PC-3 (cell line): ENCODE data around the gene MMP23B. TPM values are rescaled to one million over a fixed set of nuclear protein-coding genes. Genes with fewer than 3 reads are reported as not detected.

Source experiments
- ATAC-seq: fragments of 200-7000 bp; cut with Tn5 transposase; 2 replicates; pipeline ENCODE4 v1.9.1; 2020; ENCODE audit warnings: mild to moderate bottlenecking, moderate library complexity
- BruUV-seq: library from RNA; stranded (reverse); fragments of 400-500 nt; replicated peaks from 2 replicates; lab custom pipeline; 2021; lab: Mats Ljungman, UMichigan
- CTCF ChIA-PET: fragments of 300-600 bp; sonication (Branson Sonifier 250); formaldehyde crosslinking; loops from one replicate; lab custom pipeline; 2022; ENCODE audit warnings: antibody characterized with exemption; lab: Charles Lee
- POLR2A ChIA-PET: fragments of 300-600 bp; sonication (Branson Sonifier 250); formaldehyde crosslinking; loops from one replicate; lab custom pipeline; 2022; ENCODE audit warnings: antibody characterized with exemption; ENCODE audit not compliant: unreplicated experiment; lab: Charles Lee
- DNase-seq: peaks from one replicate; pipeline ENCODE4 v3.0.0-alpha.2; 2015
- H2AFZ ChIP-seq: fragments of 300-600 bp; sonication (generic); 2 replicates; pipeline ENCODE4 v1.6.0; 2016; ENCODE audit warnings: antibody characterized with exemption, low read length
- H3F3A ChIP-seq: fragments of 300-600 bp; sonication (generic); one replicate; pipeline ENCODE4 v1.6.0; 2017; ENCODE audit warnings: antibody characterized with exemption, low read length, control low read depth, mild to moderate bottlenecking; ENCODE audit not compliant: unreplicated experiment
- H3K27ac ChIP-seq: fragments of 300-600 bp; sonication (generic); 2 replicates; pipeline ENCODE4 v1.5.1; 2016; ENCODE audit warnings: mild to moderate bottlenecking, low read length
- H3K27me3 ChIP-seq: fragments of 300-600 bp; sonication (generic); 2 replicates; pipeline ENCODE4 v1.6.1; 2016; ENCODE audit warnings: low read length, mixed read lengths
- H3K36me3 ChIP-seq: fragments of 300-600 bp; sonication (generic); 2 replicates; pipeline ENCODE4 v1.6.1; 2016; ENCODE audit warnings: low read depth, mixed run types, low read length, mixed read lengths
- H3K4me1 ChIP-seq: fragments of 300-600 bp; sonication (generic); 2 replicates; pipeline ENCODE4 v1.5.1; 2016; ENCODE audit warnings: low read length; ENCODE audit not compliant: insufficient read depth
- H3K4me2 ChIP-seq: fragments of 300-600 bp; sonication (generic); 2 replicates; pipeline ENCODE4 v1.6.0; 2016; ENCODE audit warnings: low read length
- H3K4me3 ChIP-seq: fragments of 300-600 bp; sonication (generic); 2 replicates; pipeline ENCODE4 v1.5.1; 2016; ENCODE audit warnings: mild to moderate bottlenecking, low read length, mixed read lengths
- H3K79me2 ChIP-seq: fragments of 300-600 bp; sonication (generic); 2 replicates; pipeline ENCODE4 v1.6.1; 2017; ENCODE audit warnings: low read length, mixed read lengths
- H3K9ac ChIP-seq: fragments of 300-600 bp; sonication (generic); 2 replicates; pipeline ENCODE4 v1.6.0; 2016; ENCODE audit warnings: mild to moderate bottlenecking, low read length
- H3K9me2 ChIP-seq: fragments of 300-600 bp; sonication (generic); replicated peaks from 2 replicates; pipeline ENCODE4 v1.6.1; 2016; ENCODE audit warnings: mixed run types, low read length, mixed read lengths
- H3K9me3 ChIP-seq: fragments of 300-600 bp; sonication (generic); 2 replicates; pipeline ENCODE4 v1.6.1; 2016; ENCODE audit warnings: low read length, mixed read lengths
- H4K20me1 ChIP-seq: fragments of 300-600 bp; sonication (generic); 2 replicates; pipeline ENCODE4 v1.6.1; 2016; ENCODE audit warnings: low read length, mixed read lengths
- CTCF ChIP-seq: fragments of 300-600 bp; sonication (generic); conservative IDR thresholded peaks from 2 replicates; pipeline ENCODE4 v1.5.1; 2017; ENCODE audit warnings: antibody characterized with exemption, low read depth, mild to moderate bottlenecking, low read length
- EZH2phosphoT487 ChIP-seq: fragments of 300-600 bp; sonication (generic); IDR thresholded peaks from 2 replicates; pipeline ENCODE4 v1.6.1; 2018; ENCODE audit warnings: mild to moderate bottlenecking, antibody characterized with exemption, low read length, borderline replicate concordance
- intact Hi-C: fragments of 100-400 bp; cut with micrococcal nuclease; formaldehyde crosslinking; loops from 2 replicates; pipeline ENCODE4 v1.9.0; 2023
- total RNA-seq: library from RNA; depleted of rRNA; stranded (reverse); fragments of >200 nt; gene quantifications from 2 replicates; pipeline ENCODE4 v1.2.3, GENCODE V29; 2014

The MMP23B gene
- total RNA-seq, 1 experiment from 2014 or later: 28.4 TPM

- Histone ChIP-seq H3K27ac (no peak overlapping the region), H3K79me2 (peaks cover 35% of the 10 kb centered on the region), H3K4me2 (no peak overlapping the region), H3K9me2 (no peaks in the 10 kb centered on the region), H3K9me3 (no peaks in the 10 kb centered on the region), H2AFZ (no peak overlapping the region), H3K4me3 (no peak overlapping the region), H3K9ac (no peak overlapping the region), H4K20me1 (peaks cover 16% of the 10 kb centered on the region; the same call in 1 of the 2 replicates), H3K27me3 (no peaks in the 10 kb centered on the region), H3F3A (peaks cover 3% of the 10 kb centered on the region), H3K36me3 (no peaks in the 10 kb centered on the region; the same call in 1 of the 2 replicates), H3K4me1 (peaks cover 25% of the 10 kb centered on the region)
- ChIA-PET POLR2A (no interaction called here), CTCF (no interaction called here)
- ATAC-seq: no peak
- DNase-seq: no peak
- intact Hi-C loops: loop anchor here (10.0 kb wide), 1 partner anchor 554 kb away; no protein-coding TSS in a partner anchor
- no TSS peak for BruUV-seq
- TF ChIP-seq CTCF (no peak), EZH2phosphoT487 (no peak)
Observed at GRCh38 chr1:1618396-1619068, 13.4 kb upstream of the MMP23B start.

GRCh38 chr1:1619917-1620361 lies 12.0 kb upstream of the MMP23B start:
- CTCF ChIA-PET: no interaction called here

More at GRCh38 chr1:1619917-1620361, 12.0 kb upstream of the MMP23B start:
- H3K9ac ChIP-seq: no peak overlapping the region
- H3K4me1 ChIP-seq: peaks cover 12% of the 10 kb centered on the region
- no peaks in the 10 kb centered on the region for H3K27me3 ChIP-seq
- H3K27ac ChIP-seq: no peak overlapping the region
- H2AFZ ChIP-seq: no peak overlapping the region
- no peak for ATAC-seq
- H3K36me3 ChIP-seq: no peaks in the 10 kb centered on the region; the same call in 1 of the 2 replicates
- no TSS peak for BruUV-seq
- H3K79me2 ChIP-seq: peaks cover 21% of the 10 kb centered on the region
- no peaks in the 10 kb centered on the region for H3K9me2 ChIP-seq
- H3K4me3 ChIP-seq: no peak overlapping the region
- DNase-seq: peak; percentile 41
- intact Hi-C loops: loop anchor here (10.0 kb wide), 1 partner anchor 555 kb away; no protein-coding TSS in a partner anchor
- POLR2A ChIA-PET: no interaction called here
- H4K20me1 ChIP-seq: peaks cover 16% of the 10 kb centered on the region; the same call in 1 of the 2 replicates
- no peaks in the 10 kb centered on the region for H3K9me3 ChIP-seq
- no peaks in the 10 kb centered on the region for H3F3A ChIP-seq
- H3K4me2 ChIP-seq: no peak overlapping the region
- TF ChIP-seq CTCF (peak; percentile 79), EZH2phosphoT487 (no peak)
